ENCODE measurements around the gene PIGM.
A peak's percentile ranks its signal among the peaks of the same experiment; 100 is the strongest.

The PIGM gene

GRCh38 chr1:160011781-160012180 lies 20.0 kb downstream of the PIGM start:
- DNase-seq (ENCODE audit: low read depth) = no peak
- no peak for TF ChIP-seq CTCF (IDR thresholded peaks at IDR 0.05; ENCODE audit: control insufficient read depth, extremely low read depth, insufficient read depth)
- no peak overlapping the region for H3K4me3 ChIP-seq (ENCODE audit: low read depth, low read length)

DNA sequence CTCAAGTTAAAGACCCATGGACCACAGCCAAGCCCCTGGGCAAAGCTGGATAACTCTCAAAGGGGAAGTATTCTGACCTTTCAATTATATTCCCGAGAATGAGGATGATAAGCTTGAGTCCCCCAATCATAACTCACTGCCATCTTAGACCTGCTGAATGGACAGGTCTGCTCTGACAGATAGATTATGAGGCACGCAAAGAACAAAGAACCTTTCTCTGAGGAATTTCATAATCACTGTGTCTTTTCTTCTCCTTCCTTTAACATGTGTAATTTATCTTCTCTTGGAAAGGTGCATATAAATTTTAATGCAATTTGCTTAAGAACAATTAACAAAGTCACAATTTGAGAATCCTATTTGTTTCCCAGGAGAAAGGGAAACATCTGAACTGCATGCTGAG lies 22.0 kb downstream of the PIGM start:
- no peak for TF ChIP-seq CTCF (IDR thresholded peaks at IDR 0.05; ENCODE audit: control insufficient read depth, extremely low read depth, insufficient read depth)
- no peak overlapping the region for H3K4me3 ChIP-seq (ENCODE audit: low read depth, low read length)
- DNase-seq (ENCODE audit: low read depth) = no peak

GRCh38 chr1:160009081-160009480 lies 22.7 kb downstream of the PIGM start:
- TF ChIP-seq CTCF (IDR thresholded peaks at IDR 0.05; ENCODE audit: control insufficient read depth, extremely low read depth, insufficient read depth) = no peak
- H3K4me3 ChIP-seq (ENCODE audit: low read depth, low read length) = no peak overlapping the region
- DNase-seq (ENCODE audit: low read depth) = no peak

- DNase-seq (ENCODE audit: low read depth) = no peak
- TF ChIP-seq CTCF (IDR thresholded peaks at IDR 0.05; ENCODE audit: control insufficient read depth, extremely low read depth, insufficient read depth) = peak; percentile 65
- H3K4me3 ChIP-seq (ENCODE audit: low read depth, low read length) = no peak overlapping the region
Measured at GRCh38 chr1:160007577-160008200, 24.1 kb downstream of the PIGM start.

- peak; percentile 99 for TF ChIP-seq CTCF (IDR thresholded peaks at IDR 0.05; ENCODE audit: control insufficient read depth, extremely low read depth, insufficient read depth)
- H3K4me3 ChIP-seq (ENCODE audit: low read depth, low read length) = no peak overlapping the region
- peak; percentile 40 for DNase-seq (ENCODE audit: low read depth)
Measured at GRCh38 chr1:160006312-160006940, 25.4 kb downstream of the PIGM start.

GRCh38 chr1:160005070-160005469 lies 26.7 kb downstream of the PIGM start:
- no peak for TF ChIP-seq CTCF (IDR thresholded peaks at IDR 0.05; ENCODE audit: control insufficient read depth, extremely low read depth, insufficient read depth)
- no peak for DNase-seq (ENCODE audit: low read depth)
- no peak overlapping the region for H3K4me3 ChIP-seq (ENCODE audit: low read depth, low read length)

DNA sequence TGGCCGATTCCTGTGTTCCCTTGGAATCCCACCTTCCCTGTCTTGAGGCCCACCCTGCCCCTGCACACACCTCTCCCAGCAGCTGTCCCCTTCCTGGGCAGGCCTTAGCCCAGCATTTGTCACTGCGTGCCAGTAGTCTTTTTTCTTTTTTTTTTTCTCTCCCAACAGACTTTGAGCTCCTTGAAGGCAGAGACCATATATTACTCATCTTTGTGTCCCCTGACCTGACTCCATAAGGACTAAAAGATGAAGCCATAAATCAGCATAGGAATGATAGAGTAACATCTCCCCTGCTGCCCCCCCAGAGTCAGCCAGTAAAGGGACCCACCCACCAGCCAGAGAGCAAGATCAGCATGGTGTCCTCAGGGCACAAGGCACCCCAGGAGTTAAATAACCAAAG lies 27.4 kb downstream of the PIGM start:
- H3K4me3 ChIP-seq (ENCODE audit: low read depth, low read length) = no peak overlapping the region
- no peak for TF ChIP-seq CTCF (IDR thresholded peaks at IDR 0.05; ENCODE audit: control insufficient read depth, extremely low read depth, insufficient read depth)
- DNase-seq (ENCODE audit: low read depth) = no peak
